ENCODE data around the gene NOG.

NOG gene

GRCh38 chr17:56597495-56597990 is 4.0 kb downstream of the NOG start:
- no peak for DNase-seq (ENCODE audit: low spot score)

- DNase-seq (ENCODE audit: low spot score) = no peak
These were observed 5.0 kb downstream of the NOG start for GRCh38 chr17:56598466-56598865.

- no peak for DNase-seq (ENCODE audit: low spot score)
These were observed 5.6 kb downstream of the NOG start for GRCh38 chr17:56599088-56599487.

DNA sequence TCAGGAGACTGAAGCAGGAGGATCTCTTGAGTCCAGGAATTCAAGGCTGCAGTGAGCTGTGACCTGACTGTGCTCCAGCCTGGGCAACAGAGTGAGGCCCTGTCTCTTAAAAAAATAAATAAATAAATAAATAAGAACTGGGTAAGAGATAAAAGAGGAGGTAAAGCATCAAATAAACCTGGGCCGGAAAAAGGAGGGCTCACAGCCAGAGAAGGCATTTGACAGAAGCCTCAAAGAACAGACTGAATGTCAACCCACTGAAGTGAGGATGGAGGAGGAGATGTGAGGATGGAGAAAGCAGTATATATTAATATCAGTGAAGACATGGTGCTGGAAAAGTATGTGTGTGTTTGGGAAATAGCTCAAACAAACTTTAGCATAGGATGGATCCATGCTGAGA is 6.1 kb downstream of the NOG start:
- no peak for DNase-seq (ENCODE audit: low spot score)

GRCh38 chr17:56600256-56600655 is 6.8 kb downstream of the NOG start:
- no peak for DNase-seq (ENCODE audit: low spot score)

DNA sequence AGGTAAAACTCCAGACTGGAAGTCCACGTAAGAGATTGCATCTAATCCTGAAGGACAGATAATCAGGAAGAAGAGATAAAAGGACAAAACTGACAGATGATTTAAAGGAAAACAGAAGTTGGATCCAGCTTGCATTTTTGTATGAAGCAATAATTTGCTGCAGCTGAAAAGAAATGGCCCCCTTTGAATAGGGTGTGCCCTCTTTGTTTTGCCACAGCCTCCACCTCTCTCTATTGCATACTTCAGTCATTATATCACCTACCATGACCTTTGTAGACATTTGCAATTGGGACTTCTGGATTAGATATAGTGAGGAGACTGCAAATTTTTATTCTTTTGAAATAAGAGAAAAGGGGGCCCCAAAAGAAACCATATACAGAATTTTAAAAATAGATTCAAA is 8.1 kb downstream of the NOG start:
- DNase-seq (ENCODE audit: low spot score) = no peak

GRCh38 chr17:56602292-56603130 is 9.0 kb downstream of the NOG start:
- no peak for DNase-seq (ENCODE audit: low spot score)

DNA sequence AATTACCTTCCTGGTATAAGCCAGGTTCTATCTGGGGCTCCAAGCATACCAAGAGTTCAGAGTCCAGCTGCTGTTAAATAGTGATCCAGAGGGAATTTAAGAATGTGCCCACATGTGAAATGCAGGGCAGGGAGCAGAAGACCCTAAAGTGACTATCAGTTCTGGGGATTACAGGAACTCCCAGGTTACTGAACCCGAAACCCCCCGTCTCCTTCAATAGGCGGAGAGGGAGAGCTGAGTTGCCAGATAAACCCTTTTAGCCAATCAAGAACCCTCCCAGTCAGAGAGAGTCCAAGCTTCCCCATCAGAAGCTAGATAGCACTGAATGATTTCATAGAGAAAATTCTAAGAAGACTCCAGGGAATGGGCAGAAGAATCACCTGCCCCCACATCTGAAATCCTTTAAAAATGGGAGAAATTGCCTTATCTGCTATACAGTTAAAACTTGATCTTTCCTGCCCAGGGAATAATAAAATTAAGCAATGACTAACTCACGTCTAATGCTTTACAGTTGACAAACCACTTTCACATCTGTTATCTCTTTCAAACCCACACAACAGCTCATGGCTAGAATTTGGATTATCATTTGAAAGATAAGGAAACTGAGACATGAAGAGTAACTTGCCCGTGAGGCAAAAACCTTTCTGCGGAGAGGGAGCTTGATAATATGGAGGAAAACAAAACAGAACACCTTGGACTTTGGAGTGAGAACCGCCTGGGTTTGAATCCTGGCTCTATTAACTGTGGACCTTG is 10.2 kb downstream of the NOG start:
- no peak for DNase-seq (ENCODE audit: low spot score)

DNA sequence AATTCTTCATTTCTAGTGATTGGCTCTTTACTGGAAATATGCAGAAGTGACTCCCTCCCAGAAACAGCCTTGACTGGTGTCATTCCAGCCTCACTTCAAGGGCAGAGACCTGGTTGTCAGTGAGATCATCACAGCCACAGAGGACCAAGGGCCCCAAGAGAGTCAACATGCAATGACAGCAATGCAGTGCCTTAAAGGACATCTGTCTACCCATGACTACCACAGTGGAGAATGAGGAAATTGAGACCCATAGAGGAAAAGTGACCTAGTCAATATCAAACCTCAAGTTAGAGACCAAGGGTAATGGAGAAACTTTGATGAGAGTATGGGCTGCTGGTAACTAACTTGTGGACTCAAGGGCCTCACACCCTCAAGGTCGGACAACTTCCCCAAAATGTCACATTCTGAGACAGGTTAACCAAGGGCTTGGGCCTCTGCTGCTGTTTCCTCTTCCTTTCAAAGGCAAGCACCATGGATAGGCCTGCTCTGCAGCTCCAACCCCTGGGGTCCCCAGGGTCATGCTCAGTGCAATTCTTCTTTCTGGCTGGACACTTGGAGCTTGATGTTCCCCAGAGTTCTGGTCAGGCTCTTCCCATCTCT is 11.3 kb downstream of the NOG start:
- DNase-seq (ENCODE audit: low spot score) = no peak

- no peak for DNase-seq (ENCODE audit: low spot score)
These were observed 15.4 kb downstream of the NOG start for GRCh38 chr17:56608944-56609343.

GRCh38 chr17:56610321-56610720 is 16.8 kb downstream of the NOG start:
- DNase-seq (ENCODE audit: low spot score) = no peak

DNA sequence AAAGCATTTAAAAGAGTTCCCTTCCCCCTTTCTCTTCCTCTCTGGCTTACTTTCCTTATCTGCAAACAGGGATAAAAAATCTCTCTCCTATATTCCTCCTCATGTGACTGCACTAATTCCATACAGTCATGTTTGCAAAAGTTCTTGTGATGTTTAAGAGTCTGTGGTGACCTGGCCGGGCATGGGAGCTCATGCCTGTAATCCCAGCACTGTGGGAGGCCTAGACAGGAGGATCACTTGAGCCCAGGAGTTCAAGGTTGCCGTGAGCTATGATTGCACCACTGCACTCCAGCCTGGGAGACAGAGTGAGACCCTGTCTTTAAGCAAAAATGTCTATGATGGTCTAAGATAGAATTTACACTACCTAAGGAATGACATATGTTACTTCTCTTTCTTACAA is 19.6 kb downstream of the NOG start:
- no peak for DNase-seq (ENCODE audit: low spot score)

GRCh38 chr17:56614522-56614921 is 21.0 kb downstream of the NOG start:
- no peak for DNase-seq (ENCODE audit: low spot score)

DNA sequence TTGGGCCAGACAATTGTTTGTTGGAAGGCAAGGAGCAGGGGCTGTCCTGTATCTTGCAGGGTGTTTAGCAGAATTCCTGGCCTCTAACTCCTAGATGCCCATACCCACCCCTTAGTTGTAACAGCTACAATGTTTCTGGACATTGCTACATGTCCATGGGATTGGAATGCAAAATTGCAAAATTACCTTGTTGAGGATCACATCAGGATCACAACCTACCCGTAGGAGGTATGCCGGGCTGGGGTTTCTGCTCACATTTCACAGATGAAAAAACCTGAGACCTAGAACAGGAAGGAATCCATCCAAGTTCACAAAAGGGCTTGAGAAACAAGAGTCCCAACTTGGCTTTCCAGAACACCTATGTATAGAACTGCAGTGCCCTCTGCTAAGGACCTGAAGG is 22.7 kb downstream of the NOG start:
- DNase-seq (ENCODE audit: low spot score) = no peak

GRCh38 chr17:56623383-56623782 is 29.9 kb downstream of the NOG start:
- DNase-seq (ENCODE audit: low spot score) = no peak

GRCh38 chr17:56624309-56624708 is 30.8 kb downstream of the NOG start:
- no peak for DNase-seq (ENCODE audit: low spot score)

- DNase-seq (ENCODE audit: low spot score) = no peak
These were observed 31.4 kb downstream of the NOG start for GRCh38 chr17:56624912-56625311.

DNA sequence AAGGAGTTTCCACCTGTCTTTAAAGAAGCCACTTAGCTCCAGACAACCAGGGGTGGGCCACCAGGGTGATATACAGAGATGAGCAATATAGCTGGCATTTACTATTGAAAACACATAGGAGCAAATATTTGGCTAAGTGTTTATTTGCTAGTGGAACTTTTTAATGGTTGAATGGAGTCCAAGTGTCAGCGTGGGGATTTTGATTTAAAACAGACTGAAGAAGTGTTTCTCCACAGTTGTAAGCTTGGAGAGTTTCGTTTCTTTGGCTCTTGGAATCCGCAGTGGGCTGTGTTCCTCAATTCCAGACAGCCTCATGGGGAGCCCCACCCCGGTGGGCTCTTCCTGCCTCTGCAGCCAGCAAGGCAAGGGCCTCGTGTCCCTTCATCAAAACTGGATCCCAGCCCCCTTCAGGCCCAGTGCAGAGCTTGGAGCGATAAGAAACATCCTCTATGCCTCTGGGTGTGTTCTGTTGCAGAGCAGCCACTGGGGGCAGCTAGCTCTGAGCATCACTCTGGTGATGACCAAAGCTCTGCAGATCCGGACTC is 36.1 kb downstream of the NOG start:
- peak; percentile 48 for DNase-seq (ENCODE audit: low spot score)

DNA sequence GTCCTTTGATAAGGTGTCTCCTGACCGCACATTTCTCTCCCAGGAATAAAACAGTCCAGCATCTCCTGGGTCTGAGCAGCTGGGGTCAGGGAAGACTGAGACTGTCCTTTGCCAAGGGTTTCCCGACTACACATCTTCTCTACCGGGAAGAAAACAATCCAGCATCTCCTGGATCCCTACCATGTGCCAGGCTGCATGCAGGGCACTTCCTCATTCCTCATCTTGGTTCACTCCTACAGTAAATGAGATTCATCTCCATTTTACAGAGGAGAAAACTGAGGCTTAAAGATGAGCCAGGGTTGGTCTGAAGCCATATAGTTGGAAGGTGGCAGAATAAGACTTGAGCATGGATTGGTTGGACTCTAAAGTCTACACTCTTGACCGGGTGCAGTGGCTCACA is 36.7 kb downstream of the NOG start:
- no peak for DNase-seq (ENCODE audit: low spot score)

DNA sequence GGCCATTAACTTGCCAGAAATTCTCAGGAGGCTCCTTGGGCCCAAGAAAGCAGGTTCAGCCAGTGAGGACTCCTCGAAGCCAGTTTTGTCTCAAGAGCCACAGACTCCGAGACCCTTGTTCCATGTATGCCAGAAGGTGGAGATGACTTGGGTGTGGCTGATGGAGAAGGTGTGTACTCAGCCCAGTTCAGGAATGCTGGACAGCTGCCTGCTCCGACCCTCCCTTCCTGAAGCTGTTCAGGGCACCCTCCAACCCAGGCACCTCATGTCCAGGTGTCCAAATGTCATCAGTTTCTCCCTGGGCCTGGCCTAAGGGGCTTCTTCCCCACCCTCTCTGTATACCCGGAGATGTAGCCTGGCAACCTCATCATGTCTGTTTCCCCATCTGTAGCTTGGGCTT is 40.2 kb downstream of the NOG start:
- DNase-seq (ENCODE audit: low spot score) = no peak

DNA sequence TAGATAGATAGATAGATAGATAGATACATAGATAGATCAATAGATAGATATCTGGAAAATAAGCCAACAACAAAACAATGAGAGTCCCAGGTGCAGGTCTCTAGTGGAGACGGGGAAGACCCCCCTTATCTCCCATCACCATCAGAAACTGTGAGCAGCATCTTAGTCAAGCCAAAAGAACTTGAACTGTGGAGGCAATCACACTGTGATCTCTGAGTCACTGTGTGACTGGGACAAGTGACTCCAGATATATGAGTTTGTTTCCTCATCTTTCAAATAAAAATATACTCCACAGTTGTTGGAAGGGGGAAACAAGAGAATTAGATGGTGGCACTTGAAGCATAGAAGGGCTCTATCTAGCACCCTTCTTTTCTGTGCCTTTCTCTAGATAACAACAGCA is 42.1 kb downstream of the NOG start:
- DNase-seq (ENCODE audit: low spot score) = peak; percentile 4

DNA sequence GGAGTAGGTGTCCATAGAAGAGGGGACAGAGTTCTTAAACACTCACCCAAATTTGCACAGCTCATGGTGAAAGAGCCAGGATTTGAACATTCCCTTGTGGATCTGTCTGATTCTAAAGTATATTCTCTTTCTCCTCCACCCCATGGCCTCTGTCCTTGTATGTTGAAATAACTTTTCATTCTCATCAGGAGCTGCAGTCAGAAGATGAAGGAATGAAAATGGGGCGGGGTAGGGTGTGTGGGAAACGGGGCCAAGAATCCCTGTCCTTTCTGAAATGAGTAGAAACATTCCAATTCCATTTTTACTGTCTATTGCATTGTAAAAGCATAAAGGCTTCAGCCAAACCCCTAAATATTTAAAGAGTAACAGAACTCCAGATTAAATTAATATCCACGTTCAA is 42.8 kb downstream of the NOG start:
- no peak for DNase-seq (ENCODE audit: low spot score)

DNA sequence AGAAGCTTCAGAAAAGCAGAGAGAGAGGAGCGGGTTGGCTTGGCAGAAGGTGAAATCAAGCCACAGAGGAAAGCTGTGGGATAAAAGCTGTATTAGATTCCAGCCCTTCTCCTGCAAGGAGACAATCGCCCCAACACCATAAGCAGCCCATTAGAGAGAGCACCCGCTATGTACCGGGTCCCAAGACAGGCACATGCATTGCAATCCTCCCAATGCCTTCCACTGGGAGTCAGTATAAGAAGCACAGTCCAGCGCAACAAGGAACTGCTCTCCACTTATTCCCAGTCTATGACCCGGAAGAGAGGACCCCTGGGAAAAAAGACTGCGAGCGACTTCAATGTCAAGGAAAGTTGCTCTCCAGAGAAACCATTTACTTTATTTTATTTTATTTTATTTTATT is 43.8 kb downstream of the NOG start:
- DNase-seq (ENCODE audit: low spot score) = no peak

All from RKO (cell line).